ACC112 (cell line): ENCODE results near the gene ADRA2C.

Experiments used
- H2AFZ ChIP-seq: fragments of 200-600 bp; sonication (generic); one replicate; pipeline ENCODE4 v1.6.0; 2017; ENCODE audit warnings: antibody characterized with exemption, low read length; ENCODE audit not compliant: unreplicated experiment
- H3K27ac ChIP-seq: fragments of 200-600 bp; sonication (generic); 2 replicates; pipeline ENCODE4 v1.5.1; 2014; ENCODE audit warnings: low read depth, mild to moderate bottlenecking, antibody characterized with exemption, low read length, moderate library complexity
- H3K27me3 ChIP-seq: fragments of 200-600 bp; sonication (generic); 2 replicates; pipeline ENCODE4 v1.6.1; 2014; ENCODE audit warnings: mild to moderate bottlenecking, antibody characterized with exemption, low read length, moderate library complexity, mixed read lengths; ENCODE audit not compliant: insufficient read depth
- H3K36me3 ChIP-seq: fragments of 200-600 bp; sonication (generic); 2 replicates; pipeline ENCODE4 v1.6.1; 2016; ENCODE audit warnings: mild to moderate bottlenecking, antibody characterized with exemption, low read length, moderate library complexity, mixed read lengths; ENCODE audit not compliant: insufficient read depth
- H3K4me1 ChIP-seq: fragments of 200-600 bp; sonication (generic); one replicate; pipeline ENCODE4 v1.6.1; 2016; ENCODE audit warnings: low read length, mixed read lengths; ENCODE audit not compliant: insufficient read depth, unreplicated experiment, control insufficient read depth
- H3K4me3 ChIP-seq: fragments of 200-600 bp; sonication (generic); 2 replicates; pipeline ENCODE4 v1.5.1; 2014; ENCODE audit warnings: mild to moderate bottlenecking, low read depth, low read length
- H3K79me2 ChIP-seq: fragments of 200-600 bp; sonication (generic); one replicate; pipeline ENCODE4 v1.6.0; 2016; ENCODE audit warnings: low read length; ENCODE audit not compliant: control insufficient read depth, unreplicated experiment, insufficient read depth

ADRA2C gene

DNA sequence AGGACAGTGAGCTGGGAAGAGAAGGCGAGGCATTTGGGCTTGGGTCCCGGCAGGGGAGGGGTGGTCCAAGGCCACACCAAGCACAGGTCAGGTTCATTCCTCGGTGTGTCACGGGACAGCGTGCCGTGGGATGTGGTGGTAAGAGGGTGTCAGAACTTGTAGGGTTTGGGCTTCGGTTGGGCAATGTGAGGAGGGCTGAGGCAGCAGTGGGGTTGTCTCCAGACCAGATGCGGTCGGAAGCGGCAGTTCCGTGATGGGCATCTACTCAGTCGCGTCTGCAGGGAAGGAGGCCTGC, 22.1 kb downstream of the ADRA2C start:
- no peak overlapping the region for H3K27ac ChIP-seq
- H3K4me1 ChIP-seq: no peaks in the 10 kb centered on the region
- no peak overlapping the region for H3K4me3 ChIP-seq
- H3K79me2 ChIP-seq: no peaks in the 10 kb centered on the region
- H3K27me3 ChIP-seq: peaks cover 15% of the 10 kb centered on the region; the same call in 1 of the 2 replicates
- no peak overlapping the region for H2AFZ ChIP-seq
- H3K36me3 ChIP-seq: no peaks in the 10 kb centered on the region

DNA sequence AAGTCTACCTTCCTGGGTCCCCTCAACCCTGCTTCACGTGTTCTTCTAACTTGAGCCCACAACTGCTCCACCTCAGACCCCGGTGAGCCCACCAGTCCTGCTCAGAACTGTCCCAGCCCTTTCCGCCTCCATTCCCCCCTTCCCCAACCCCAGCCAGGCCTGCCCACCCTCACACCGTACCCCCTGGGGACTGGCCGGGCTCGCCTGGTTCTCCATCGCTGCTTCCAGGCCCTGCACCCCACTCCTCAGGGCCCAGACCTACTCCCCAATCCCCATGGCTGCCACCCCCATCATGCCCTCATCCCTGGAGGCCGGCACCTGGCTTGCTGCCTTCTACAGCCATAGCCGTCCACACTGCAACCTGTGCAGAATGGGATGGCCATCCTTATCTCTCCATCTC, 23.4 kb downstream of the ADRA2C start:
- no peak overlapping the region for H3K27ac ChIP-seq
- H2AFZ ChIP-seq: no peak overlapping the region
- peaks cover 14% of the 10 kb centered on the region; the same call in 1 of the 2 replicates for H3K27me3 ChIP-seq
- no peaks in the 10 kb centered on the region for H3K36me3 ChIP-seq
- H3K79me2 ChIP-seq: no peaks in the 10 kb centered on the region
- H3K4me1 ChIP-seq: no peaks in the 10 kb centered on the region
- H3K4me3 ChIP-seq: no peak overlapping the region

DNA sequence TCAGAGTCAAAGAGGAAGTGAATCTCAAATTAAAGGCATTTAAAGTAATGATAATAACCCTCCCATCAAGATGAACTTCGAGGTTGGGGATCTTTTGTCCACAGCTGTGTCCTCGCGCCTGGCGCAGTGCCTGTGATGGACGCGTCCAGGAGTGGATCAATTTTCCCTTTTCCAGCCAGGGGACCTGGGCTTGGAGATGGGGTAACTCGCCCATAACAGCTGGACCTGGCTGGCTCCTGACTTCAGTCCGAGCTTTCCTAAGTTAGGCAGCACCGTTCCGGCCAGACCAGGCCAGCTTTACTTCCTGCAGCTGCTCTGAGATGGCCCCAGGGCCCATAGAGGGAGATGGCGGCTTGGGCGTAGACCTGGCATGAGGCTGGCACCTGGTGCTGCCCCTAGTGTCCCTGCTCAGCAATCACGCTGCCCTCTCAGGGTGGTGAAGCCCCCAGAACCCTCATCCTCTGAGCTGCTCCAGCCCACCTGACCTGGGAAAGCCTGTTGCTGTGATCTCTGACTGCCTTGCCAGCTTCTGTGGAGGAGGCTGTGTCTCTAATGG, 23.9 kb downstream of the ADRA2C start:
- Histone ChIP-seq H3K4me3 (no peak overlapping the region), H3K4me1 (no peaks in the 10 kb centered on the region), H3K79me2 (no peaks in the 10 kb centered on the region), H3K36me3 (no peaks in the 10 kb centered on the region), H3K27me3 (peaks cover 18% of the 10 kb centered on the region; the same call in 1 of the 2 replicates), H3K27ac (no peak overlapping the region), H2AFZ (no peak overlapping the region)

DNA sequence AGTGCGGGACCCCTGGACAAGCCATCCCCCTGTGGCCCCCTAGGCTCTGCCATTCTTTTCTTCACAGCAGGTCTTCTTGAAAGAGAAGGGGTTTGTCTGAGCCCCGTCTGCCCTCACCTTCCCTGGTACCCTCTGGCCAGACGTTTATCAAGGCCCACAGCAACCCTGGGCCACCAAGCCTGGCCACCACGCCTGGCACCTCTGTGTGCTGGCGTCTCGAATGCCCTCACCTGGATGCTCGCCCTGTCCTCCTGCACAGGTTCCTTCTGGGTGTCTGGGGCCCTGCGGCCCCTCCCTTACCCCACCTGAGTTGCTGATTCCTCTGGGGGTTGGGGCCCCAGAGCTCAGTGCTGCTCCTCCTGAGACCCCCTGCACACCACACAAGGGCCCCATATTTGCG, 25.1 kb downstream of the ADRA2C start:
- Histone ChIP-seq H3K27ac (no peak overlapping the region), H3K4me1 (no peaks in the 10 kb centered on the region), H3K79me2 (no peaks in the 10 kb centered on the region), H3K36me3 (no peaks in the 10 kb centered on the region), H3K4me3 (no peak overlapping the region), H2AFZ (no peak overlapping the region), H3K27me3 (peaks cover 21% of the 10 kb centered on the region; the same call in 1 of the 2 replicates)

DNA sequence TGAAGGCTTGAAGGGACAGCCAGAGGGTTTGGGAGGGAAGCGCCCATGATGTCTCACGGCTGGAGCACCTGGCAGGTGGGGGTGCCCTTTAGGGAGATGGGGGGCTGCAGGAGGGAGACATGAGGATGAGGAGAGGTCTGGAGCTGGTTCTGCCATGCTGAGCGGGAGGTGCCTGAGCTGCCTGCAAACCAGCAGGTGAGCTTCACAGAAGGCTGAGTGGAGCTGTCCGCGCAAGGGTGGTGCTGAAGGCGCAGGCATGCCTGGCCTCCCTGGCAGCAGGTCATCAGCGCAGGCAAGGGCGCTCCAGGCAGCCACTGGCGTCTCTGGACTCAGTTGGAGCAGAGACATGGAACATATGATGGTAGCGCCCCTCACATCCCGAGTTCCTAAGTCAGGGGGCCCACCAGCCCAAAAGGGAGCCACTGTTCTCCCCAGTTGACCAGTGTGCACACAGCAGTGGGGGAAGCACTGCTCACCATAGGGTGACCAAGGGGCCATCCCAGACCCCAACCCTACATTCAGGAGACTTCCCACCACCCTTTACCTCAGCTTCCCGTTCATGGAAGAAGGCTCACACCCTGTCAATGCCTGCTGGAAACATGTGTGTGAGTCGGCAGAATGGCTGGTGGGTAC, 25.8 kb downstream of the ADRA2C start:
- Histone ChIP-seq H3K79me2 (no peaks in the 10 kb centered on the region), H3K27ac (no peak overlapping the region), H3K27me3 (peaks cover 21% of the 10 kb centered on the region; the same call in 1 of the 2 replicates), H3K36me3 (no peaks in the 10 kb centered on the region), H3K4me1 (no peaks in the 10 kb centered on the region), H3K4me3 (no peak overlapping the region), H2AFZ (no peak overlapping the region)

DNA sequence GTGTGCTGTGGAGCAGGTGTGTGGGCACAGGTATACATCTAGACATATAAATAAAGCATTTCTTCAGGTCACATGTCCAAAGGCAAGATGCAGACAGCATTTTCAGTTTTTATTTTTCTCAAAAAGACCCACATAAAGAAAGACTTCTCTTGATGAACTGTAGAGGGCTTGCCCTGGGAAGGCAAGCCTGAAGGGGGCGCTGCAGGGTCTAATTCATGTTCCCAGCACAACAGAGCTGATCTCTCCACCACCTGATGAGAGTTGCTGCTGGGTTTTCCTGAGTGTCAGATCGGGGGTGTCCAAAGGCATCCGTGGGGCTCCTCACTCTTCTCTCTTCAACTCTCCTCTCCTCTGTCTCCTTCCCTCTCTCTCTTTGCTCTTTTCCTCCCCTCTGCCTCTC, 26.6 kb downstream of the ADRA2C start:
- H3K4me1 ChIP-seq: no peaks in the 10 kb centered on the region
- H3K27me3 ChIP-seq: peaks cover 21% of the 10 kb centered on the region; the same call in 1 of the 2 replicates
- H3K79me2 ChIP-seq: no peaks in the 10 kb centered on the region

DNA sequence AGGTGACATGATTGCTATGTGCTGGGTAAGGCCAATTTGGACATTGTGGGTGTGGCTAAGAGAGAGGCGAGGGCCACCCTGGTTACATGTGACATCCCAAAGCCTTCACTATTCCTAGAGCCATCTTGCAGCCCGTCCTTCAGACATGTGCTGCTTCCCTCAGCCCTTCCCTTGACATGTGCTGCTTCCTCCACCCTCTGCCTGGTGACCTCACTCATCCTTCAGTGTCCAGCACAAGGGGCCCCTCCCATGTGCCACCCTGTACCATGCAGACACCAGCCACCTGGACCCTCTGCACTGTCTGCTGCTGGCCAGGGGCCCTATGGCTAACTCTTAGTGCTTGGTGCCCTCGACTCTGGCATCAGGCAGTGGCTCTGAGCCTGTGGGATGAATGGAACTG, 27.4 kb downstream of the ADRA2C start:
- no peak overlapping the region for H3K27ac ChIP-seq
- no peak overlapping the region for H2AFZ ChIP-seq
- H3K79me2 ChIP-seq: no peaks in the 10 kb centered on the region
- no peaks in the 10 kb centered on the region for H3K4me1 ChIP-seq
- H3K27me3 ChIP-seq: peaks cover 21% of the 10 kb centered on the region; the same call in 1 of the 2 replicates
- no peaks in the 10 kb centered on the region for H3K36me3 ChIP-seq
- no peak overlapping the region for H3K4me3 ChIP-seq

More for the DNA sequence above, 26.6 kb downstream of the ADRA2C start:
- Histone ChIP-seq H3K36me3 (no peaks in the 10 kb centered on the region), H2AFZ (no peak overlapping the region), H3K27ac (no peak overlapping the region), H3K4me3 (no peak overlapping the region)

DNA sequence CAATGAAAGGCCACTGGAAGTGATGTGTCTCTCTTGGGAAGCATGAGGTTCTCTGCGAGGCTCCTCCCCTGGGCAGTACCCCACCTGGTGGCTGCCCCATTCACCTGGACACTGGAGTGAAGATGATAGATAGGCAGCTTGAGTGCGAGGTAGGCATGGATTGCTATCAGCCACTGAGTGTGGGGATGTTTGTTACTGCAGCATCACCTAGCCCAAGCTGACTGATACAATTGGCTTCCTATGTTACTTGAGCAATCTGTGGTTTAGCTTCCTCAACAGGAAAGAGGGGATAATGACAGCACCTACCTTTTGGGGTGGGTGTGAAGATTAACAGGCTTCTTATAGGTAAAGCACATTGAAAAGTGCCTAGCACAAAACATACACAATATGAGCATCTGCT, 30.8 kb downstream of the ADRA2C start:
- Histone ChIP-seq H3K27me3 (peaks cover 40% of the 10 kb centered on the region), H3K4me3 (no peak overlapping the region)

DNA sequence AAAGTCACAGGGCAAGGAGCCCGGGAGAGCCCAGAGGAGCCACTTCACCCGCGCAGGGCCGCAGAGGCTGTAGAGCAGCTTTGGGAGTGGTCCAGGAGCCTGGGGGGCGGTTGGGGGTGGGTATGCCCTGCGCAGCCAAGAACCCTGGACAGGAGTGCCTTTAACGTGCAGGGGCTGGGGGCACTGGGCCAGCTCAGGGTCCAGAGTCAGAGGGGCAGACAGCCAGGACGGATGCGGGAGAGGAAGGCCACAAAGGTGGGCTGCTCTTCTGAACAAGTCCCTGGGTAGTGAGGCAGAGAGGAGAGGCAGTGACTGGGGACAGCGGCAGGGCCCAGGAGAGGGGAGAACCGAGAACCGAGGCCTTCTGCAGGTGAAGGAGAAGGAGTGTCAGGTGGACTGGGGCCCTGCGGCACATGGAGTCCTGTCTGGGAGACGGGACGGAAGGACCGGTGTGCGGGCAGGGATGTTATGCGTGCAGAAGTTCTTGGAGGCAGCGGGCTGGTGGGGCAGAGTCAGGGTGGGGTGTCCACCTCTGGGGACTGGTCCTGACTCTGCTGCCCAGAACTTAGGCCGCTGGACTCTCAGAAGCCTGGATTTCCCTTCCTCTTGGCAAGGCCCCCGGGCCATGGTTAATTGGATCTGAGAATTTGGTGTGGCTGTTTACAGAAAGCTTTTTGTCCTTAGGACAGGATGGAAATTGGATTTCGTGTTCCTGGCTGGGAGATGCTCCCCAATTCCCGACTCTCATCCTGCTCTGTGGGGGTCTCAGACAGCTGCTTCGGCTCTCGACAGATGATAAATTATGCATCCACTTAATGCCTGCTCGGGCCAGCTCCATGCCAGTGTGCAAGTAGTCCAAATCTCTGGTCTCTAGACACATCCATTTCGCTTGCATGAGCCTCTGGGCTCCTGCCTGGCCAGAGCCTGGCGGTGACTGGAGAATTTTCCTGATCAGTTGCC, 31.9 kb downstream of the ADRA2C start:
- Histone ChIP-seq H3K36me3 (no peaks in the 10 kb centered on the region), H3K79me2 (no peaks in the 10 kb centered on the region), H2AFZ (no peak overlapping the region), H3K27ac (no peak overlapping the region), H3K4me3 (no peak overlapping the region), H3K27me3 (peaks cover 52% of the 10 kb centered on the region), H3K4me1 (no peaks in the 10 kb centered on the region)

More for the DNA sequence above, 30.8 kb downstream of the ADRA2C start:
- Histone ChIP-seq H2AFZ (no peak overlapping the region), H3K79me2 (no peaks in the 10 kb centered on the region), H3K27ac (no peak overlapping the region), H3K36me3 (no peaks in the 10 kb centered on the region), H3K4me1 (no peaks in the 10 kb centered on the region)

DNA sequence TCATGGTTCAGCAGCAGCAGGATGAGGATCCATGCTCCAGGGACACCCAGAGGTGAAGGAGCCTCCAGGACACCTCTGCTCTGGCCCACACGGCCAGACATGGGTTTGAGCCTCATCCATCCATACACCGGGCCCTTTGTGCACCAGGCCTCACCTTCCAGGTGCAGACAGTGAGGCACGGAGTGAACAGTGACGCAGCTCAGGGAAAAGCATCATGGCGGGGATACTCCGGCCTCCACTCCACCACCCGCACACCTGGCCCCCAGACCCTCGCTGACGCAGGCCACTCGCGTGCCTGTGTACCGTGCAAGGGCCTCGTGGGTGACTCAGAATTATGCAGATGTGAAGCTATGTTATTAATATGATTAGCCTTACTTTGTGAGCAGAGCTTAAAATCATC, 33.3 kb downstream of the ADRA2C start:
- no peak overlapping the region for H2AFZ ChIP-seq
- H3K79me2 ChIP-seq: no peaks in the 10 kb centered on the region
- no peak overlapping the region for H3K27ac ChIP-seq
- H3K4me1 ChIP-seq: no peaks in the 10 kb centered on the region
- peaks cover 56% of the 10 kb centered on the region for H3K27me3 ChIP-seq
- no peaks in the 10 kb centered on the region for H3K36me3 ChIP-seq
- no peak overlapping the region for H3K4me3 ChIP-seq
